ENCODE data around the gene GLO1. TPM values are rescaled to one million over a fixed set of nuclear protein-coding genes. Genes with fewer than 3 reads are reported as not detected.

The GLO1 gene
- total RNA-seq, 4 donors from 2014 or later = 53.4 to 104 (median 76.1) TPM

- H3K27me3 ChIP-seq = peaks cover 0 to 15% (median 0%) of the 10 kb centered on the region in 4 donors
- TF ChIP-seq POLR2A (IDR thresholded peaks at IDR 0.05) = no peak
- TF ChIP-seq, protein P1, sequence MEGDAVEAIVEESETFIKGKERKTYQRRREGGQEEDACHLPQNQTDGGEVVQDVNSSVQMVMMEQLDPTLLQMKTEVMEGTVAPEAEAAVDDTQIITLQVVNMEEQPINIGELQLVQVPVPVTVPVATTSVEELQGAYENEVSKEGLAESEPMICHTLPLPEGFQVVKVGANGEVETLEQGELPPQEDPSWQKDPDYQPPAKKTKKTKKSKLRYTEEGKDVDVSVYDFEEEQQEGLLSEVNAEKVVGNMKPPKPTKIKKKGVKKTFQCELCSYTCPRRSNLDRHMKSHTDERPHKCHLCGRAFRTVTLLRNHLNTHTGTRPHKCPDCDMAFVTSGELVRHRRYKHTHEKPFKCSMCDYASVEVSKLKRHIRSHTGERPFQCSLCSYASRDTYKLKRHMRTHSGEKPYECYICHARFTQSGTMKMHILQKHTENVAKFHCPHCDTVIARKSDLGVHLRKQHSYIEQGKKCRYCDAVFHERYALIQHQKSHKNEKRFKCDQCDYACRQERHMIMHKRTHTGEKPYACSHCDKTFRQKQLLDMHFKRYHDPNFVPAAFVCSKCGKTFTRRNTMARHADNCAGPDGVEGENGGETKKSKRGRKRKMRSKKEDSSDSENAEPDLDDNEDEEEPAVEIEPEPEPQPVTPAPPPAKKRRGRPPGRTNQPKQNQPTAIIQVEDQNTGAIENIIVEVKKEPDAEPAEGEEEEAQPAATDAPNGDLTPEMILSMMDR (IDR thresholded peaks at IDR 0.05) = no peak
- H3K27ac ChIP-seq = no peak overlapping the region
- no peaks in the 10 kb centered on the region for H3K4me1 ChIP-seq
- intact Hi-C loops (cut with DNase I) = no loop called here
- no peak overlapping the region for H3K4me3 ChIP-seq
- WGBS, 2 donors = 86 to 94% methylated on average over 5 of the region's 5 CpGs
- H3K36me3 ChIP-seq = no peaks in the 10 kb centered on the region
- no peaks in the 10 kb centered on the region for H3K9me3 ChIP-seq
- no peak for DNase-seq
Measured at GRCh38 chr6:38723783-38724182, 20.8 kb upstream of the GLO1 start.

DNA sequence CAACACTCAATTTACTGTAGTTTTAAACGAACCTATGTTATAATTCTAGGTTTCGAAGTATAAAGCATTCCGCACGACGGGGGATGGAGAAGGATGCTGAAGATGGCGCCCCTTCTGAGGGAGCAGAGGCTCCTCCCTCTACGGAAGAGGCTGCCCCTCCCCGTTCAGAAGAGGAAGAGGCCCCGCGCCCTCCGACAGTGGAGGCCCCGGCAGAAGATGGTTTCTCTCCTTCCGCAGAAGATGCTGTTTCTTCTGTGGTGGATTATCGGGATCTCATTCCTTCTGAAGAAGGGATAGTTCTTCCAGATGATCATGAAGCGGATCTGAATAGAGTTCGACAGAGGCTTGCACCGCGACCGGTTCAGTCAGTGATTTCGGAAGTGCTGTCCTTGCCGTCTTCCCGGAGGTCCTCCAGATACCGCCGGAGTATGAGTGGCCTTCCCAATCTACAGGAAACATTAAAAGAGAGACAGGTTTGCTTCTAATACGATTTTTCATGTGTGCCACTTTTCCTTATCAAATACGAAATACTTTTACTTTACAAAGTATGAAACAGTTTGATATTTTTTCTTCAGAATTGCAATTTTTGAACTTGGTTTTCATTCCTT lies 19.9 kb upstream of the GLO1 start:
- TF ChIP-seq, protein P1 (IDR thresholded peaks at IDR 0.05) = no peak
- no peak for TF ChIP-seq POLR2A (IDR thresholded peaks at IDR 0.05)
- Histone ChIP-seq H3K9me3 (no peaks in the 10 kb centered on the region), H3K36me3 (no peaks in the 10 kb centered on the region), H3K27ac (no peak overlapping the region), H3K27me3 (peaks cover 0 to 20% (median 0%) of the 10 kb centered on the region in 4 donors), H3K4me3 (no peak overlapping the region), H3K4me1 (no peaks in the 10 kb centered on the region)
- DNase-seq = no peak
- WGBS, 2 donors = 88% methylated on average over 22 to 23 of the region's 26 CpGs
- intact Hi-C loops (cut with DNase I) = no loop called here

- 49 to 55% methylated on average over 3 of the region's 3 CpGs for WGBS, 2 donors
- no peak for DNase-seq
Measured at GRCh38 chr6:38722038-38722437, 19.1 kb upstream of the GLO1 start.

DNA sequence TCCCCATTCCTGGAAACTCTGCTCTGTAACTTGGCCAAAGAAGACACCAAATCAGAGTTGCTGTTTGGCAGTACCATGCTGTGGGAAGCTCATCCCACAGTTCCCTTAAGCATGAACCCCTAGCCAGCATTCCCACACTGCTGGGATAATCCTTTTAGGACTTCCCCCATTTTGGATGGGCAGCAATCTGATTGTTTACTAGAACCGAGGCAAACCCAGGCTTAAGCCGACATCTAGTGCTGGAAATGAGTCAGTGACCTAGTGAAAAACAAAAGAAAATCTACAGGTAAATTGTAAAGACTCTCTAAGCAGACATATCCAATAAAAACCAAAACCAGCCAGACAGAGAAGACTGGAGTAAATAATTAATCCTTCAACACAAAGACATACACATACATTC lies 17.4 kb upstream of the GLO1 start:
- DNase-seq = no peak
- intact Hi-C loops (cut with DNase I) = no loop called here
- no peaks in the 10 kb centered on the region for H3K9me3 ChIP-seq
- 0 to 3% methylated on average over 2 of the region's 2 CpGs for WGBS, 2 donors
- no peak overlapping the region for H3K4me3 ChIP-seq
- peaks cover 0 to 3% (median 3%) of the 10 kb centered on the region in 3 donors for H3K4me1 ChIP-seq
- H3K27ac ChIP-seq = no peak overlapping the region
- H3K27me3 ChIP-seq = peaks cover 0 to 41% (median under 1%) of the 10 kb centered on the region in 4 donors
- no peak for TF ChIP-seq POLR2A (IDR thresholded peaks at IDR 0.05)
- TF ChIP-seq, protein P1 (IDR thresholded peaks at IDR 0.05) = no peak
- no peaks in the 10 kb centered on the region for H3K36me3 ChIP-seq

More at GRCh38 chr6:38722038-38722437, 19.1 kb upstream of the GLO1 start:
- H3K27ac ChIP-seq = no peak overlapping the region
- TF ChIP-seq, protein P1 (IDR thresholded peaks at IDR 0.05) = no peak
- no peak for TF ChIP-seq POLR2A (IDR thresholded peaks at IDR 0.05)
- H3K4me1 ChIP-seq = no peaks in the 10 kb centered on the region
- H3K4me3 ChIP-seq = no peak overlapping the region
- no peaks in the 10 kb centered on the region for H3K9me3 ChIP-seq
- intact Hi-C loops (cut with DNase I) = no loop called here
- H3K27me3 ChIP-seq = peaks cover 0 to 24% (median 0%) of the 10 kb centered on the region in 4 donors
- H3K36me3 ChIP-seq = no peaks in the 10 kb centered on the region

DNA sequence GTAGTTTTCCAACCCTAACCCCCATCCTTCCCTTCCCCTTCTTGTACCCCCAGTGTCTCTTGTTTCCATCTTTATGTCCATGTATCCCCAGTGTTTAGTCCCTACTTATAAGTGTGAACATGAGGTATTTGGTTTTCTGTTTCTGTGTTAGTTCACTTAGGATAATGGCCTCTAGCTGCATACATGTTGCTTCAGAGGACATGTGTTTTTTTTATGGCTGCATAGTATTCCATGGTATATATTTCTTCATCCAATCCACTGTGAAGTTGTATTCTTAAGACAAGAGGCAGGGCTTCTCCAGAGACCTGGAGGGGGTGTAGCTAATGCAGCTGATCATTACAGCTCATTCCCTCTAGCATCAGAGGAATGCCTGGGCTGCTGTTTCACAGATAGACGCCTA lies 16.4 kb upstream of the GLO1 start:
- 86 to 93% methylated on average over 1 of the region's 1 CpG for WGBS, 2 donors
- DNase-seq = no peak
- intact Hi-C loops (cut with DNase I) = no loop called here
- TF ChIP-seq, protein P1 (IDR thresholded peaks at IDR 0.05) = no peak
- no peak for TF ChIP-seq POLR2A (IDR thresholded peaks at IDR 0.05)
- H3K27me3 ChIP-seq = peaks cover 0 to 51% (median 5%) of the 10 kb centered on the region in 4 donors
- H3K36me3 ChIP-seq = no peaks in the 10 kb centered on the region
- H3K4me1 ChIP-seq = peaks cover 0 to 13% (median 6%) of the 10 kb centered on the region in 3 donors
- no peaks in the 10 kb centered on the region for H3K9me3 ChIP-seq
- no peak overlapping the region for H3K4me3 ChIP-seq
- H3K27ac ChIP-seq = no peak overlapping the region

All from esophagus squamous epithelium (tissue), 5 donors.